ENCODE results near the gene IFITM2.

DNA sequence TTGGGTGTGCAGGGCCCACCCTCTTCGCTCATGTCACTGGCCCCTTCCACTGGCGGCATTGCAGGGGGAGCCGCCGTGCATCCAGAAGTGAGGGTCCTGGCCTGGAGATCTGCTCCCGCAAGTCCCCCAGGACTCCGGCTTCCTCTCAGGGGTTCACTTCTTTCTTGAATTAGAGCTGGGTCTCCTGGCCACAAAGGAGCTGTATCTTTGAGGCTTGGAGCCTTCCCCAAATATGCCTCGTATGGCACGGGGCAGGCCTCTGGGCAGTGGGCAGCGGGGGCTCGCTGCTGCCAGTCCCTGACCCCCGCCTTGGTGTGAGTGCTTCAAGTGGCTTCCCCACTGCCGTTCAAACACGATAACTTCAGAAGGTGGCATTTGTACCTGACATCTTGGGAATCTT, 20.4 kb downstream of the IFITM2 start:
- TF ChIP-seq CTCF (IDR thresholded peaks at IDR 0.05) (no peak), EZH2 (IDR thresholded peaks at IDR 0.05; ENCODE audit: borderline replicate concordance, insufficient read depth, low read depth, low read length, poor library complexity, severe bottlenecking) (no peak)

All from B cell (primary cell).